Activated naive CD8-positive, alpha-beta T cell (primary cell): ENCODE results near the gene ESX1.
"Not testable (repeated sequence)": the region's sequence is repeated elsewhere in the genome, so short reads cannot be mapped to it uniquely, and the experiment has no call there.

Experiments
- H3K27ac Mint-ChIP-seq: one replicate; pipeline ENCODE4 v1.8.0; 2021; ENCODE audit warnings: mixed read lengths
- H3K27me3 Mint-ChIP-seq: one replicate; pipeline ENCODE4 v1.8.0; 2021; ENCODE audit warnings: mixed read lengths
- H3K36me3 Mint-ChIP-seq: one replicate; pipeline ENCODE4 v1.8.0; 2021; ENCODE audit warnings: mixed read lengths
- H3K4me1 Mint-ChIP-seq: one replicate; pipeline ENCODE4 v1.8.0; 2021; ENCODE audit warnings: low read depth, mixed read lengths
- H3K4me3 Mint-ChIP-seq: one replicate; pipeline ENCODE4 v1.8.0; 2021; ENCODE audit warnings: mild to moderate bottlenecking, mixed read lengths
- H3K9me3 Mint-ChIP-seq: one replicate; pipeline ENCODE4 v1.8.0; 2021; ENCODE audit warnings: low read depth, mixed read lengths

Gene ESX1

GRCh38 chrX:104254442-104255115, at the start of gene ESX1:
ESX1 (minus strand) TSS chrX:104254933; CDS start chrX:104254849, 84 bp downstream.
- H3K9me3 Mint-ChIP-seq, result no peaks in the 10 kb centered on the region
- H3K36me3 Mint-ChIP-seq, result no peaks in the 10 kb centered on the region
- H3K4me1 Mint-ChIP-seq, result peaks cover 8% of the 10 kb centered on the region
- no peak within 1 kb of the TSS for H3K27ac Mint-ChIP-seq
- H3K27me3 Mint-ChIP-seq, result peaks cover 10% of the 10 kb centered on the region
- H3K4me3 Mint-ChIP-seq, result peak within 1 kb of the TSS; percentile 82

- H3K4me1 Mint-ChIP-seq, result no peaks in the 10 kb centered on the region
- no peak overlapping the region for H3K4me3 Mint-ChIP-seq
- no peaks in the 10 kb centered on the region for H3K27me3 Mint-ChIP-seq
- H3K36me3 Mint-ChIP-seq, result no peaks in the 10 kb centered on the region
- H3K9me3 Mint-ChIP-seq, result no peaks in the 10 kb centered on the region
- no peak overlapping the region for H3K27ac Mint-ChIP-seq
These were observed 40.9 kb upstream of the ESX1 start for GRCh38 chrX:104295636-104296035.

GRCh38 chrX:104288961-104289360, 34.2 kb upstream of the ESX1 start:
- Mint-ChIP-seq H3K36me3 (no peaks in the 10 kb centered on the region), H3K4me1 (no peaks in the 10 kb centered on the region), H3K27ac (no peak overlapping the region), H3K27me3 (no peaks in the 10 kb centered on the region), H3K4me3 (no peak overlapping the region), H3K9me3 (no peaks in the 10 kb centered on the region)

- no peaks in the 10 kb centered on the region for H3K27me3 Mint-ChIP-seq
- no peak overlapping the region for H3K4me3 Mint-ChIP-seq
These were observed 33.5 kb upstream of the ESX1 start for GRCh38 chrX:104288269-104288668.

GRCh38 chrX:104285201-104285600, 30.5 kb upstream of the ESX1 start:
- Mint-ChIP-seq H3K4me3 (no peak overlapping the region), H3K27me3 (peaks cover 4% of the 10 kb centered on the region), H3K27ac (no peak overlapping the region), H3K9me3 (no peaks in the 10 kb centered on the region), H3K36me3 (no peaks in the 10 kb centered on the region), H3K4me1 (no peaks in the 10 kb centered on the region)

More at GRCh38 chrX:104288269-104288668, 33.5 kb upstream of the ESX1 start:
- H3K27ac Mint-ChIP-seq, result no peak overlapping the region
- no peaks in the 10 kb centered on the region for H3K9me3 Mint-ChIP-seq
- H3K4me1 Mint-ChIP-seq, result no peaks in the 10 kb centered on the region
- H3K36me3 Mint-ChIP-seq, result no peaks in the 10 kb centered on the region

- no peaks in the 10 kb centered on the region for H3K4me1 Mint-ChIP-seq
- H3K27me3 Mint-ChIP-seq, result peaks cover 4% of the 10 kb centered on the region
- H3K27ac Mint-ChIP-seq, result no peak overlapping the region
- no peaks in the 10 kb centered on the region for H3K9me3 Mint-ChIP-seq
- H3K36me3 Mint-ChIP-seq, result no peaks in the 10 kb centered on the region
- H3K4me3 Mint-ChIP-seq, result no peak overlapping the region
These were observed 29.8 kb upstream of the ESX1 start for GRCh38 chrX:104284507-104284906.

GRCh38 chrX:104282166-104282725, 27.5 kb upstream of the ESX1 start:
- H3K27me3 Mint-ChIP-seq, result peaks cover 4% of the 10 kb centered on the region
- H3K36me3 Mint-ChIP-seq, result no peaks in the 10 kb centered on the region
- H3K9me3 Mint-ChIP-seq, result no peaks in the 10 kb centered on the region
- H3K27ac Mint-ChIP-seq, result no peak overlapping the region
- H3K4me3 Mint-ChIP-seq, result no peak overlapping the region
- H3K4me1 Mint-ChIP-seq, result no peaks in the 10 kb centered on the region

- Mint-ChIP-seq H3K27me3 (peaks cover 6% of the 10 kb centered on the region), H3K36me3 (no peaks in the 10 kb centered on the region)
These were observed 26.8 kb upstream of the ESX1 start for GRCh38 chrX:104281564-104281963.

GRCh38 chrX:104280609-104281008, 25.9 kb upstream of the ESX1 start:
- no peaks in the 10 kb centered on the region for H3K4me1 Mint-ChIP-seq
- no peak overlapping the region for H3K4me3 Mint-ChIP-seq
- no peaks in the 10 kb centered on the region for H3K36me3 Mint-ChIP-seq
- no peak overlapping the region for H3K27ac Mint-ChIP-seq
- no peaks in the 10 kb centered on the region for H3K9me3 Mint-ChIP-seq
- H3K27me3 Mint-ChIP-seq, result peaks cover 6% of the 10 kb centered on the region

More at GRCh38 chrX:104281564-104281963, 26.8 kb upstream of the ESX1 start:
- no peaks in the 10 kb centered on the region for H3K9me3 Mint-ChIP-seq
- no peak overlapping the region for H3K27ac Mint-ChIP-seq
- H3K4me3 Mint-ChIP-seq, result no peak overlapping the region
- H3K4me1 Mint-ChIP-seq, result no peaks in the 10 kb centered on the region

- H3K36me3 Mint-ChIP-seq, result no peaks in the 10 kb centered on the region
- H3K9me3 Mint-ChIP-seq, result no peaks in the 10 kb centered on the region
- H3K27ac Mint-ChIP-seq, result no peak overlapping the region
- H3K4me3 Mint-ChIP-seq, result peak overlapping the region; percentile 72
- H3K27me3 Mint-ChIP-seq, result peaks cover 7% of the 10 kb centered on the region
- no peaks in the 10 kb centered on the region for H3K4me1 Mint-ChIP-seq
These were observed 16.3 kb upstream of the ESX1 start for GRCh38 chrX:104270916-104271512.

GRCh38 chrX:104270212-104270611, 15.5 kb upstream of the ESX1 start:
- Mint-ChIP-seq H3K27me3 (peaks cover 7% of the 10 kb centered on the region), H3K9me3 (no peaks in the 10 kb centered on the region), H3K36me3 (no peaks in the 10 kb centered on the region), H3K4me1 (no peaks in the 10 kb centered on the region), H3K4me3 (no peak overlapping the region), H3K27ac (no peak overlapping the region)

GRCh38 chrX:104255465-104255864, 732 bp upstream of the ESX1 start:
- Mint-ChIP-seq H3K9me3 (no peaks in the 10 kb centered on the region), H3K4me1 (peaks cover 8% of the 10 kb centered on the region), H3K4me3 (peak overlapping the region; percentile 42), H3K27ac (no peak overlapping the region), H3K36me3 (no peaks in the 10 kb centered on the region), H3K27me3 (peaks cover 11% of the 10 kb centered on the region)

GRCh38 chrX:104253567-104254441, 929 bp downstream of the ESX1 start:
- Mint-ChIP-seq H3K27ac (no peak overlapping the region), H3K4me1 (peaks cover 8% of the 10 kb centered on the region), H3K4me3 (peak overlapping the region; percentile 82), H3K36me3 (no peaks in the 10 kb centered on the region), H3K9me3 (no peaks in the 10 kb centered on the region), H3K27me3 (peaks cover 10% of the 10 kb centered on the region)

- Mint-ChIP-seq H3K9me3 (no peaks in the 10 kb centered on the region), H3K36me3 (no peaks in the 10 kb centered on the region), H3K4me3 (no peak overlapping the region), H3K27ac (no peak overlapping the region), H3K27me3 (peaks cover 8% of the 10 kb centered on the region), H3K4me1 (peaks cover 6% of the 10 kb centered on the region)
These were observed 4.3 kb downstream of the ESX1 start for GRCh38 chrX:104250470-104250869.

GRCh38 chrX:104230060-104230459, 24.7 kb downstream of the ESX1 start:
- H3K4me1 Mint-ChIP-seq, H3K36me3 Mint-ChIP-seq, H3K4me3 Mint-ChIP-seq, H3K9me3 Mint-ChIP-seq, H3K27ac Mint-ChIP-seq, H3K27me3 Mint-ChIP-seq: not testable (repeated sequence)
